H1 (cell line): Measurements from ENCODE around the gene PTDSS2. TPM values are rescaled to one million over a fixed set of nuclear protein-coding genes. Genes with fewer than 3 reads are reported as not detected.

Source experiments
- CTCF ChIA-PET: fragments of 300-600 bp; sonication (Branson Sonifier 250); formaldehyde crosslinking; loops from one replicate; lab custom pipeline; 2021; ENCODE audit not compliant: partially characterized antibody; lab: Charles Lee
- POLR2A ChIA-PET: fragments of 300-600 bp; sonication (Branson Sonifier 250); formaldehyde crosslinking; loops from one replicate; lab custom pipeline; 2021; ENCODE audit warnings: inconsistent platforms; ENCODE audit not compliant: partially characterized antibody; lab: Charles Lee
- DNase-seq, 2 experiments: peaks; one replicate each; pipeline versions ENCODE4 v3.0.0 to v3.0.0-alpha.2; 2010 to 2022; ENCODE audit warnings: low spot score in 2 of 2, low read depth in 1 of 2, mixed read lengths in 1 of 2
- FAIRE-seq: peaks from 2 replicates; lab custom pipeline; 2011; peaks lifted over from hg19 to GRCh38; lab: Jason Lieb, UNC
- H2AFZ ChIP-seq: 2 replicates; pipeline ENCODE4 v1.8.1; 2012; ENCODE audit warnings: low read length, inconsistent platforms
- H2AK5ac ChIP-seq: 2 replicates; pipeline ENCODE4 v1.6.1; 2013; ENCODE audit warnings: low read depth, low read length
- H2BK120ac ChIP-seq: replicated peaks from 2 replicates; pipeline ENCODE3; 2013; ENCODE audit warnings: low read depth, low read length, inconsistent platforms
- H2BK12ac ChIP-seq: 2 replicates; pipeline ENCODE4 v1.6.1; 2013; ENCODE audit warnings: low read depth, low read length
- H2BK15ac ChIP-seq: 2 replicates; pipeline ENCODE4 v1.6.1; 2013; ENCODE audit warnings: low read length
- H2BK20ac ChIP-seq: 2 replicates; pipeline ENCODE4 v1.6.1; 2013; ENCODE audit warnings: low read length
- H2BK5ac ChIP-seq: 2 replicates; pipeline ENCODE4 v1.6.1; 2013; ENCODE audit warnings: low read depth, low read length
- H3K14ac ChIP-seq: 2 replicates; pipeline ENCODE4 v1.6.1; 2013; ENCODE audit warnings: inconsistent platforms; ENCODE audit not compliant: insufficient read length
- H3K18ac ChIP-seq: 2 replicates; pipeline ENCODE4 v1.6.1; 2013; ENCODE audit warnings: low read length; ENCODE audit errors: extremely low read depth
- H3K23ac ChIP-seq: 2 replicates; pipeline ENCODE4 v1.6.1; 2013; ENCODE audit warnings: inconsistent platforms; ENCODE audit not compliant: insufficient read length
- H3K23me2 ChIP-seq: 2 replicates; pipeline ENCODE4 v1.6.1; 2013; ENCODE audit warnings: low read depth, low read length
- H3K27ac ChIP-seq: 2 replicates; pipeline ENCODE4 v1.6.1; 2011; ENCODE audit warnings: low read depth, low read length, inconsistent platforms
- H3K27me3 ChIP-seq, 4 experiments: replicated peaks in 1 of 4; 1 replicate in 1 of 4; 2 replicates in 3 of 4; pipeline versions ENCODE4 v1.6.1 to v1.8.1; 2011 to 2013; ENCODE audit warnings: low read length in 3 of 4, mild to moderate bottlenecking in 3 of 4, inconsistent platforms in 2 of 4, mixed read lengths in 2 of 4, moderate library complexity in 1 of 4; ENCODE audit not compliant: control insufficient read depth in 3 of 4, insufficient read depth in 3 of 4; ENCODE audit errors: extremely low read depth in 1 of 4
- H3K36me3 ChIP-seq, 4 experiments: 2 replicates each; pipeline versions ENCODE4 v1.6.1 to v1.8.1; 2011 to 2013; ENCODE audit warnings: mild to moderate bottlenecking in 4 of 4, low read length in 3 of 4, moderate library complexity in 2 of 4, control low read depth in 1 of 4, inconsistent platforms in 1 of 4; ENCODE audit not compliant: insufficient read depth in 4 of 4, control insufficient read depth in 2 of 4
- H3K4ac ChIP-seq: replicated peaks from 2 replicates; pipeline ENCODE3; 2013; ENCODE audit warnings: low read length, low read depth, mixed read lengths, inconsistent platforms; ENCODE audit not compliant: insufficient read length
- H3K4me1 ChIP-seq, 4 experiments: replicated peaks in 1 of 4; 1 replicate in 1 of 4; 2 replicates in 3 of 4; pipeline versions ENCODE4 v1.6.1 to v1.8.1; 2011 to 2013; ENCODE audit warnings: low read length in 3 of 4, inconsistent platforms in 2 of 4, mixed read lengths in 1 of 4; ENCODE audit not compliant: insufficient read depth in 4 of 4, control insufficient read depth in 3 of 4
- H3K4me2 ChIP-seq, 2 experiments: 2 replicates each; pipeline versions ENCODE4 v1.6.1 to v1.8.1; 2011 to 2013; ENCODE audit warnings: low read depth in 2 of 2, low read length in 2 of 2, control low read depth in 1 of 2, inconsistent platforms in 1 of 2, mild to moderate bottlenecking in 1 of 2; ENCODE audit not compliant: insufficient read depth in 1 of 2
- H3K4me3 ChIP-seq, 4 experiments: fragments of 200-600, 300-600 bp in 1 of 4; sonication (generic), shearing (Covaris generic), sonication (Bioruptor Twin) in 1 of 4; 2 replicates each; pipeline versions ENCODE4 v1.5.1 to v1.8.1; 2011 to 2016; ENCODE audit warnings: low read length in 4 of 4, low read depth in 3 of 4, control low read depth in 2 of 4, inconsistent platforms in 2 of 4, mild to moderate bottlenecking in 2 of 4, mixed read lengths in 1 of 4, moderate library complexity in 1 of 4; ENCODE audit not compliant: insufficient read depth in 2 of 4; ENCODE audit errors: extremely low read depth in 1 of 4
- H3K56ac ChIP-seq: replicated peaks from 2 replicates; pipeline ENCODE3; 2013; ENCODE audit warnings: low read depth, mild to moderate bottlenecking, mixed read lengths, low read length, inconsistent platforms; ENCODE audit not compliant: insufficient read length
- H3K79me1 ChIP-seq: 2 replicates; pipeline ENCODE4 v1.6.1; 2013; ENCODE audit warnings: low read depth, low read length, control low read depth
- H3K79me2 ChIP-seq, 2 experiments: 2 replicates each; pipeline versions ENCODE4 v1.6.1 to v1.8.1; 2012 to 2013; ENCODE audit warnings: low read length in 2 of 2, mild to moderate bottlenecking in 2 of 2, inconsistent platforms in 1 of 2; ENCODE audit not compliant: insufficient read depth in 2 of 2, control insufficient read depth in 1 of 2
- H3K9ac ChIP-seq, 4 experiments: replicated peaks in 1 of 4; 1 replicate in 1 of 4; 2 replicates in 3 of 4; pipeline versions ENCODE4 v1.6.1 to v1.8.1; 2011 to 2013; ENCODE audit warnings: low read depth in 3 of 4, low read length in 3 of 4, control low read depth in 2 of 4, mild to moderate bottlenecking in 2 of 4, moderate library complexity in 2 of 4, inconsistent platforms in 1 of 4; ENCODE audit errors: extremely low read depth in 1 of 4
- H3K9me3 ChIP-seq, 2 experiments: 2 replicates each; pipeline versions ENCODE4 v1.6.1 to v1.8.1; 2012 to 2013; ENCODE audit warnings: mild to moderate bottlenecking in 2 of 2, moderate library complexity in 2 of 2, control low read depth in 1 of 2, inconsistent platforms in 1 of 2, low read depth in 1 of 2, low read length in 1 of 2, mixed read lengths in 1 of 2; ENCODE audit not compliant: insufficient read depth in 2 of 2
- H4K20me1 ChIP-seq, 2 experiments: replicated peaks in 1 of 2; 2 replicates each; pipeline versions ENCODE3 to v1.8.1; 2011 to 2013; ENCODE audit warnings: inconsistent platforms in 2 of 2, low read length in 2 of 2, mild to moderate bottlenecking in 1 of 2; ENCODE audit not compliant: insufficient read depth in 2 of 2, control insufficient read depth in 1 of 2
- H4K5ac ChIP-seq: 2 replicates; pipeline ENCODE4 v1.6.1; 2013; ENCODE audit warnings: low read length, low read depth, mixed read lengths, inconsistent platforms; ENCODE audit not compliant: insufficient read length
- H4K8ac ChIP-seq: 2 replicates; pipeline ENCODE4 v1.8.0; 2013; ENCODE audit warnings: mild to moderate bottlenecking, moderate library complexity, low read length, inconsistent platforms; ENCODE audit not compliant: insufficient read depth; ENCODE audit errors: extremely low read depth
- H4K91ac ChIP-seq: replicated peaks from 2 replicates; pipeline ENCODE3; 2013; ENCODE audit warnings: low read length, mixed read lengths, inconsistent platforms; ENCODE audit not compliant: insufficient read length
- ASH2L ChIP-seq: fragments of 200-600, 300-600 bp; sonication (generic); IDR thresholded peaks from one replicate; pipeline ENCODE4 v1.7.1; 2017; ENCODE audit warnings: low read length
- BRCA1 ChIP-seq: IDR thresholded peaks from 2 replicates; pipeline ENCODE4 v1.6.1; 2012; ENCODE audit warnings: low read depth, low read length, improper control_type of control experiment
- CEBPB ChIP-seq: IDR thresholded peaks from 2 replicates; pipeline ENCODE4 v1.6.1; 2012; ENCODE audit warnings: low read depth, low read length
- CHD2 ChIP-seq: IDR thresholded peaks from 2 replicates; pipeline ENCODE4 v1.6.1; 2012; ENCODE audit warnings: low read length, improper control_type of control experiment
- FOSL1 ChIP-seq: IDR thresholded peaks from 2 replicates; pipeline ENCODE4 v1.6.1; 2011; ENCODE audit warnings: mild to moderate bottlenecking, low read depth, low read length, moderate library complexity; ENCODE audit not compliant: insufficient read depth
- GABPA ChIP-seq: IDR thresholded peaks from 2 replicates; pipeline ENCODE4 v1.6.1; 2011; ENCODE audit warnings: mild to moderate bottlenecking, low read length, moderate library complexity, borderline replicate concordance; ENCODE audit not compliant: insufficient read depth
- JUN ChIP-seq: IDR thresholded peaks from 2 replicates; pipeline ENCODE4 v1.6.1; 2011; ENCODE audit warnings: low read depth, mild to moderate bottlenecking, improper control_type of control experiment, low read length
- POLR2AphosphoS5 ChIP-seq: IDR thresholded peaks from 2 replicates; pipeline ENCODE4 v1.6.1; 2011; ENCODE audit warnings: low read depth, low read length
- POU5F1 ChIP-seq: IDR thresholded peaks from 2 replicates; pipeline ENCODE4 v1.6.1; 2011; ENCODE audit warnings: low read depth, mild to moderate bottlenecking, low read length, moderate library complexity
- SP4 ChIP-seq: IDR thresholded peaks from 2 replicates; pipeline ENCODE4 v1.6.1; 2012; ENCODE audit warnings: low read length, inconsistent platforms
- WGBS, 2 experiments: shearing (Covaris generic) in 1 of 2; methylation state at CpG; one replicate each; pipeline versions ENCODE4 v1.1.6 to v1.1.7; 2013 to 2015; ENCODE audit warnings: low lambda C conversion rate in 2 of 2, mixed read lengths in 2 of 2, inconsistent platforms in 1 of 2, low coverage in 1 of 2, missing lambda C conversion rate in 1 of 2; ENCODE audit not compliant: insufficient replicate concordance in 2 of 2, insufficient coverage in 1 of 2, insufficient read length in 1 of 2; ENCODE audit errors: extremely low coverage in 1 of 2, missing lambda C conversion rate in 1 of 2; 5-methylcytosine and 5-hydroxymethylcytosine counted together
- polyA plus RNA-seq, 7 experiments: library from polyadenylated mRNA; depleted of rRNA in 3 of 7; stranded (reverse) in 5 of 7; unstranded in 2 of 7; fragments of >200 nt in 5 of 7; fragments of 200-250 nt in 2 of 7; gene quantifications; 1 replicate in 5 of 7; 2 replicates in 1 of 7; 4 replicates in 1 of 7; pipeline versions ENCODE4 v1.2.1 to v1.2.3, GENCODE V29; 2011 to 2013; ENCODE audit warnings: missing spikeins in 2 of 7, mixed read lengths in 2 of 7
- total RNA-seq: library from RNA; stranded (reverse); fragmentation: NEBNext Ultra II Directional; extraction: Animal tissue kit (Norgen Biotek cat#: 25700); gene quantifications from 2 replicates; pipeline ENCODE4 v1.2.1, GENCODE V29; 2021
- TF ChIP-seq, protein P1 (sequence below): IDR thresholded peaks from 2 replicates; pipeline ENCODE4 v1.6.1; 2012; ENCODE audit warnings: inconsistent platforms

Gene PTDSS2
- total and polyA plus RNA-seq, 2 of the 8 experiments (the other 6 are each of a cell fraction or from before 2014, with no cell fraction given) = 48.7 to 68.2 TPM

DNA sequence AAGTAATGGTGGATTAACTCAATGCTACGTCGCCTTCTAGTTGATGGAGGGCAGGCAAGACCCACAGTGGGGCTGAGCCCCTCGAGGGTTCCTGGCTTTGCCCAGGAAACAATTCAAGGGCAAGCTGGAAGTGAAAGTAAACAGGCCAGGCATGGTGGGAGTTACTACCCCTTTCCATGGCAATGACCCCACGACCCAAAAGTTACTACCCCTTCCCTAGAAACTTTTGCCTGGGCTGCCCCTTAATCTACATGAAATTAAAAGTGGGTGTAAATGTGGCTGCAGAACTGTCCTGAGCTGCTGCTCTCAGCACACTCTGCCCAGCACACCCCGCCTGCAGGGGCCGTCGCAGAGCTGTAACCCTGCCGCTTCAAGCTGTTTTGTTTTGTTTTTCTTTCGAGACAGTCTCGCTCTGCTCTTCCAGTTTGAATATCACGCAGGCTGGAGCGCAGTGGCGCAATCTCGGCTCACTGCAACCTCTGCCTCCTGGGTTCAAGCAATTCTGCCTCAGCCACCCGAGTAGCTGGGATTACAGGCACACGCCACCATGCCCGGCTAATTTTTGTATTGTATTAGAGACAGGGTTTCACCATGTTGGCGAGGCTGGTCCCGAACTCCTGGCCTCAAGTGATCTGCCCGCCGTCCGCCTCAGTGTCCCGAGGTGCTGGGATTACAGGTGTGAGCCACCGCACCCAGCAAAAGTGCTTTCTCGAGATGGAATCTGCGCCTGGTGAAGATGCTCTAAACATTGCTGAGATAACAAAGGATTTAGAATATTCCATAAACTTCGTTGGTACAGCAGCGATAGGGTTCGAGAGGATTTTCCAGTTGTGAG, 62.9 kb downstream of the PTDSS2 start:
- H3K4me1 ChIP-seq = no peaks in the 10 kb centered on the region
- no peak overlapping the region for H3K9ac ChIP-seq
- no peak overlapping the region for H3K18ac ChIP-seq
- H3K4me3 ChIP-seq = no peak overlapping the region
- H3K4me2 ChIP-seq = no peak overlapping the region
- no peak overlapping the region for H3K56ac ChIP-seq
- peaks cover 4 to 12% of the 10 kb centered on the region in 2 experiments; a peak in 1 of 4 replicates for H3K9me3 ChIP-seq
- 92% methylated on average over 28 of the region's 29 CpGs; no CpG with 5 or more reads in 1 of the 2 experiments for WGBS, 2 experiments
- H4K20me1 ChIP-seq = peaks cover 0 to 4% of the 10 kb centered on the region in 2 experiments
- no peak overlapping the region for H4K5ac ChIP-seq
- no peak overlapping the region for H2AFZ ChIP-seq
- H3K4ac ChIP-seq = no peak overlapping the region
- no peak overlapping the region for H4K91ac ChIP-seq
- H3K36me3 ChIP-seq = no peaks in the 10 kb centered on the region; a peak in 1 of 8 replicates
- ChIA-PET CTCF (interaction anchor here (0.8 to 1.3 kb wide), 4 partner anchors 8 to 150 kb away, joined by 3 to 5 read pairs (median 4); partner anchors contain the start of gene PTDSS2), POLR2A (interaction anchor here (0.6 to 1.4 kb wide), 2 partner anchors 23 to 76 kb away, joined by 3 read pairs; no protein-coding TSS in a partner anchor)
- DNase-seq (no peak), FAIRE-seq (no peak)
- no peaks in the 10 kb centered on the region for H3K27me3 ChIP-seq
- no peaks in the 10 kb centered on the region for H3K79me2 ChIP-seq
- no peak overlapping the region for H2AK5ac ChIP-seq
- no peak overlapping the region for H3K23ac ChIP-seq
- no peaks in the 10 kb centered on the region for H3K23me2 ChIP-seq
- H3K27ac ChIP-seq = no peak overlapping the region
- no peak overlapping the region for H2BK20ac ChIP-seq
- H2BK12ac ChIP-seq = no peak overlapping the region
- H4K8ac ChIP-seq = no peak overlapping the region
- no peak overlapping the region for H2BK120ac ChIP-seq
- no peak overlapping the region for H3K14ac ChIP-seq
- H2BK15ac ChIP-seq = no peak overlapping the region
- no peak overlapping the region for H2BK5ac ChIP-seq
- H3K79me1 ChIP-seq = no peaks in the 10 kb centered on the region; the same call in 1 of the 2 replicates
- TF ChIP-seq POU5F1 (no peak), JUN (no peak), GABPA (no peak), BRCA1 (no peak), CHD2 (no peak), FOSL1 (no peak), POLR2AphosphoS5 (no peak), ASH2L (no peak), SP4 (no peak), CEBPB (no peak)
- TF ChIP-seq, protein P1, sequence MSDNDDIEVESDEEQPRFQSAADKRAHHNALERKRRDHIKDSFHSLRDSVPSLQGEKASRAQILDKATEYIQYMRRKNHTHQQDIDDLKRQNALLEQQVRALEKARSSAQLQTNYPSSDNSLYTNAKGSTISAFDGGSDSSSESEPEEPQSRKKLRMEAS = no peak
